HG02623 (cell line): ENCODE data around the gene ZNF480.
"Not testable (repeated sequence)": the region's sequence is repeated elsewhere in the genome, so short reads cannot be mapped to it uniquely, and the experiment has no call there.

ENCODE experiments used
- ATAC-seq: cut with Tn5 transposase; IDR thresholded peaks from one replicate; pipeline ENCODE4 v1.9.1; 2021; ENCODE audit warnings: moderate library complexity; ENCODE audit not compliant: unreplicated experiment

The ZNF480 gene

DNA sequence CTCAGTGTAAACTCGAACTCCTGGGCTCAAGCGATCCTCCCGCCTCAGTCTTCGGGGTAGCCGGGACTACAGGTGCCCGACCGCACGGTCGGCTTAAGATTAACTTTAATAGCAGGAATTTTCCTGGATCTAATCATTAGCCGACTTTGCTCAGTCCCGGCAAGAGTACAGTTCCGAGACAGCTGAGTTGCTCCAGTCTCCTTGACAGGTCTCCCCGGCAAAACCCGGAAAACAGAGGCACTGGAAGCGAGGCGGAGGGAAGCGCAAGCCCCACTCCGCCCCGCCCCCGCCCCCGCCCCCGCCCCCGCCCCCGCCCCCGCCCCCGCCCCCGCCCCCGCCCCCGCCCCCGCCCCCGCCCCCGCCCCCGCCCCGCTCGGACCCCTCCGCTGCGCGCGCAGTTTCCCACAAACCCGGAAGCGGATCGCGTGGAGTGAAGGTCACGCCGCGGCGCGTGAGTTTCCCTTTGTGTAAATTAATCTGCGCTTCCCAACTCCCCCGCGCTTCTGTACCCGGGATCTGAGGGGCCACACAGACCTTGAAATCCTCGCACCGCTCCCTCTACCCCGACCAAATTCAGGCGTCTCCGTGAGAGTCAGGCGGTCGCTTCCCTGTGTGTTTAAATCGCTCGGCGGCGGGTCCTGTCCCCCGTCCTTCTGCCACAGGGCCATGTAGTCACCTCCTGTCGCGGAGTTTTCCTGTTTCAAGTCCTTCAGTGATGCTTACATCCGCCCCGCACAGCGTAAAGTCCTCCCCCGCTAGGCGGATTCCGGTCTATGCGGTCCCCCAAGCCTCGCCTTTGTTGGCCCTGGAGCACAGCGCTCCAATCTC, at the start of gene ZNF480:
Gene ZNF480 (plus strand): TSS at position 397 of the 828 bp plus-strand sequence. CDS start 3,244 bp downstream, outside the sequence.
- ATAC-seq = peak; percentile 44

DNA sequence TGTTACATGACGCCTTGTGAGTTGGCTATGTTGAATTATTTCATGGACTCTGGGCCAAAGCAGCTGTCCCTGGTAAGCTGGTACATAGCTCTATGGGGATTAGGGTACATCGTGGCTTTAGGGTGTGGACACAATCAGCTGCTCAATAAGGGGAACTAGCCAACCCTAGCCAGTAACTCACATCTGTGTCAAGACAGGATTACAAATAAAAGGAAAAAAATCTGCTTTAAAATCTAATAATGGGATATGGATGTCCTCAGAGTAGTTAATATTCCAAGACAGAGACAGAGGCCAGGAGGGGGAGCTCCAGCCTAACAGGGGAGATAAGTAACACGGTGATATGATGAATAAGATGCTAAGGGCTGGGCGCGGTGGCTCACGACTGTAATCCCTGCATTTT, 48.7 kb upstream of the ZNF480 start:
- ATAC-seq = no peak

DNA sequence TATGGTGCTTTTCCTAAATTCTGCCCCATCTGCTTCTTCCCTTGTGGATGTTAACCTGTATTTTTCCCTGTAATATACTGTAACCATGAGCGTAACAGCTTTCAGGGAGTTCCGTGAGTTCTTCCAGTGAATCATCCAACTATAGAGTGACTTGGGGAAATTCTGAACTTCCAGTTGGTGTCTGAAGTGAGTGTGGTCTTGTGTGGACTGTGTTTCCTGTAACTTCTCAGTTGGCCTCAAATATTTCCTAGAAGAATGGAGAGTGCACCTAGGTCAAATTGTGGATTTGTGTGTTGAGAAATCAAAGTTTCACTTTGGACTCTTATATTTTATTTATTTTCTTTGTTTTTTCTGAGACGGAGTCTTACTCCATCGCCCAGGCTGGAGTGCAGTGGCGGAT, 38.5 kb upstream of the ZNF480 start:
- ATAC-seq = no peak

DNA sequence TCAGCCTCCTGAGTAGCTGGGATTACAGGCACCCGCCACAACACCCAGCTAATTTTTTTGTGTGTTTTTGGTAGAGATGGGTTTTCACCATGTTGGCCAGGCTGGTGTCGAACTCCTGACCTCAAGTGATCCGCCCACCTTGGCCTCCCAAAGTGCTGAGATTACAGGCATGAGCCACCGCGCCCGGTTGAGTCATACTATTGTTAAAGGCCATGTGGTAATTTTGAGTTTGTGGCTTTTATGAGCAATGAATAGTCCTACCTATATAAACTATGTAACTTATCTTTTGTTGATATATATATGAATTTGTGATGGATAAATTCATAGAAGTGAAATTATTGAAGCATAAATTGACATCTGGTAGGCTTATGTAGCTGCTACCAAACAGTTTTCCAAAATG, 31.4 kb upstream of the ZNF480 start:
- not testable (repeated sequence) for ATAC-seq

DNA sequence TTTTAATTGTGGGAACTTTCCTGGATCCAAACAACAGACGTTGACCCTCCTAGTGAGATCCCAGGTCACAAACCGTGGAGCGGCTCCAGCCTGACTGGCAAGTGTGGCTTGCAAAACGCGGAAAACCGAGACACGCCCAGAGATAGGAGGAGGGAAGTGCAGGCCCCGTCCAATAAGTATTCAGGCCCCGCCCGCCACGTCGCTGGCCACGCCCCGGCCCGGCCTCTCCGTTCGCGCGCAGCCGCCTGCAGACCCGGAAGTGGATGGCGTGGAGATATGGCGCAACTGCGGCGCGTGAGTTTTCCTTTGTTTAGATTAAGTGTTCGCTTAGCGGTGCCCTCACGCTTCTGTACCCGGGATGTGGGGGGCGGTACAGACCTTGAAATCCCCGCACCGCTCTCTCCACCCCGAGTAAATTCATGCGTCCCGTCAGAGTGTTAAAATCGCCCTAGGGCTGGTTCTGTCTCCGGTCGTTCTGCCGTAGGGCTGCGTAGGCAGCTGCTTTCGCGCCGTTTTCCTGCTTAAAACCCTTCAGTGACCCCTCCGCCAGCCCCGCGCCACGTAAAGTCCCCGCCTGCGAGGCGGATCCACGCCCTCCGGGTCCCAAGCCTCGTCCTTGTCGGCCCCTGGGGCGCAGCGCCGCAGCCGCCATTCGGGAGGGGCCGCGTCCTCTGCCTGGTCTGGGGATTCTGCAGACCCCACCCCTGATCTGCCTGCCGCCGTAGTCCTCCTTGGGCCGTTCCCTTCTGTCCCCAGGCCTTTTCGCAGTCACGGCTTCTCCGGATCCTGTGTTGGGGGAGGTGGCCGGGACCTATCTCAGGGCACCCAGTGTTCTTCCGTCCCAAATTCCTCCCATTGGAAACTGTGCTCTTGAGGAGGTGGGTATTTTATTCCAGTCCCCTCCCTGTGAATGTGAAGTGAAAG, 27.4 kb upstream of the ZNF480 start, which contains the start of gene ZNF766:
Gene ZNF766 (plus strand): TSS at position 250 of the 924 bp plus-strand sequence. CDS start 27 bp downstream, at position 277.
- ATAC-seq = peak; percentile 86

DNA sequence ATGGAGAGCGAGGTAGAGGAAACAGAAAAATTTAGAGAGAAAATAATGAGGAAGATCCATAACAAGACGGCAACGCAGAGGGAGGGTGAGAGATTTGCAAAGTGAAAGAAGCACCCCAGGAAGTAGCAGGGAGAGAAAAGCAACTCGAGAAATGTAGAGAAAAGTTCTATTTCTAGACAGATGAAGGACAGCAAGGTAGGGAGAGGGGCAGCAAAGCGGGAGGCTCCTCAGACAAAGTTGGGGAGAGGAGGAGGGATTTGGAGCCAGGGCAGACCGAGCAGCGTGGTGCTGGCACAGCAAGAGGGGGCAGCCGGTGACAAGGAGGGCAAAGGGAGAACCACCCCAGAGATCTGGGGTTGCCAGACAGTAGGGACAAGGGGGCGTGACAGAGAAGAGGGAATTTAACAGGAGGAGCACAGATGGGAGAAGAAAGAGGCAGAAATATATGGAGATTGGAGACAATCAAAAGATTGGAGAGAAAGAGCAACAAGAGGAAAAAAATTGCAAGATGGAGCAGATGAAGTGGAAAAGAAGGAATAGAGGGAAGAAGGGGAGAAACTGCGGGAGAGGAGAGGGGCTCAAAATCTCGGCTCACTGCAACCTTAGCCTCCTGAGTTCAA, 26.6 kb upstream of the ZNF480 start:
- ATAC-seq = no peak

DNA sequence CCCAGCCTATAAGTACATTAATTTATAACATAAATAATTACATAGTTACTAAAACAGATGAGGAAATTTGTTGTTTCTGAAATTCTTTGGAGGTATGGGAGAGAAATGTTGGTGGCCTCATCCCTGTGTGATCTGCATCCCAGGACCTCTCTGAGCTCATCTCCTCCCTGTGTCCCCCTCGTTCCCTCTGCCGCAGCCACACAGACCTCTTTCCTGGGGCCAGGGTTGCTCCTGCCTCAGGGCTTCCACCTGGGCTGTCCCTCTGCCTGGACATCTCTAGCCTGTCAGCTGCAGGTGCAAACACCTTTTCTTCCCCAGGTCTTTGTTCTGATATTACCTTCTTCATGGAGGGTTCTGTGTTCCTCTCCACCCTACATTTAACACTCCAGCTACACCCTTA, 23.7 kb upstream of the ZNF480 start:
- no peak for ATAC-seq

DNA sequence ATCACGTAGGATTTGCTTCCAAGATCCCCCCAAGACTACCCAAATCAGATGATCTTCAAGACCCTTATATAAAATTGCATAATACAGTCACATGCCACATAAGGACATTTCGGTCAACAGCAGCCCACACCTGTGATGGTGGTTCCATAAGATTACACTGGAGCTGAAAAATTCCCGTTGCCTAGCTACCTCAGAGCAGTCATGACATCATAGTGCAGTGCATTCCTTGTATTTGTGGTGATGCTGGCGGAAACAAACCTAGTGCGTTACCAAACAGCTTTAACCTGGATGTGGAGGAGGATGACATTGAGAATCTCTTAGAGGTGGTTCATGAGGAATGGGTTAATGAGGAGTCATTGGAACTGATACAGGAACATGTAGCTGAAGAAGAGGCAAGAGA, 22.8 kb upstream of the ZNF480 start:
- no peak for ATAC-seq

DNA sequence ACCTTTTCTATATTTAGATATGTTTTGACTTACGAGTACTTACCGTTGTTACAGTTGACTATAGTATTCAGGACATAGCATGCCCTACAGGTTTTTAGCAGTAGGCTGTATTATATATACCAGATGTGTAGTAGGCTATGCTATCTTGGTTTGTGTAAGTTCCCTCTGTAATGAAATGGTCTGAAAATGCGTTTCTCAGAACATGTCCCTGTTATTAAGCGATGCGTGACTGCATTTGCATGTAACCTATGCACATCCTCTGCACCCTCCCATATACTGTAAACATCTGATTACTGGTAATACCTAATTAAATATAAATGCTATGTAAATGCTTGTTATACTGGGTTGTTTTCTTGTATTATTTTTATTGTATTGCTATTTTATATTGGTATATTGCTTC, 21.0 kb upstream of the ZNF480 start:
- ATAC-seq = no peak

DNA sequence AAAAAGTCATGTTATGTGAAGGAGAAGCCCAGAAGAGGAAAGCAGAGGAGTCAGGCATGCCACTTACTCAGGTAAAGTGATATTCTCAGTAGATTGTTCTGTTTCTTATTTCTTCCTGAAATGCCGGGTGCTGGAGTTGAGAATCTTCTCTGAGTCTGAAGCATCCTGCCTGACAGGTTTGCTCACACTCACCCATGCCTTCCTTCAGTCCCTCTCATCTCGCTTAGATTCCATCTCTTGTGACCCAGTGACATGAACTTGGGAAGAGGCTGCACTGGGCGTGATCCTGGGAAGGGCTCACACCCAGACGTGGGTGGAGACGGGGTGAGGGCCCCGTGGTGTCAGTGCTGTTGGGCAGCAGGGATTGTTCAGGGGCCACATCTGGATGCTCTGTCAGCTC, 19.5 kb upstream of the ZNF480 start:
- no peak for ATAC-seq

DNA sequence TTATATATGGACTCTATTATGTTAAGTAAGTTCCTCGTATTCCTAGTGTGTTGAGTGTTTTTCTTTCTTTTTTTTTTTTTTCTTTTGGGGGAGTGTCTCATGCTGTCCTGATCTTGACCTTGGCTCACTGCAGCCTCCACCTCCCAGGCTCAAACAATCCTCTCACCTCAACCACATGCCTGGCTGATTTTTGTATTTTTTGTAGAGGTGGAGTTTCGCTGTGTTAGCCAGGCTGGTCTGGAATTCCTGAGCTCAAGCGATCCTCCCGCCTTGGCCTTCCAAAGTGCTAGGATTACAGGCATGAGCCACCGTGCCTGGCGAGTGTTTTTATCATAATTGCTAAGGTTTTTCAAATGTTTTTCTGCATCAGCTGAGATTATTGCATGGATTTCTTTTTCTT, 10.7 kb upstream of the ZNF480 start:
- ATAC-seq = no peak

DNA sequence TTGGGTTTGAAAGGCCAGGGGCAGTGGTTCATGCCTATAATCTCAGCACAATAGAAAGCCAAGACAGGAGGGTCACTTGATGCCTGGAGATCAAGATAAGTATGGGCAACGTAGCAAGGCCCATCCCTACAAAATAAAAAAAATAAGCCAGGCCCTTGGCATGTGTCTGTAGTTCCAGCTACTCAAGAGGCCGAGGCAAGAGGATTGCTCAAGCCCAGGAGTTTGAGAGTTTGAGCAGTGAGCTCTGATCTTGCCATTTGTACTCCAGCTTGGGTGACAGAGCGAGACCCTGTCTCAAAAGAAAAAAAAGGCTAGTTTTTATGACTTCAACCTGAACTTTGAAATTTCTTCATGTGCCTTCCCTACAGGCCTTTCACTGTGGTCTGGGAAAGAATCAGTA, 5.2 kb upstream of the ZNF480 start:
- no peak for ATAC-seq

DNA sequence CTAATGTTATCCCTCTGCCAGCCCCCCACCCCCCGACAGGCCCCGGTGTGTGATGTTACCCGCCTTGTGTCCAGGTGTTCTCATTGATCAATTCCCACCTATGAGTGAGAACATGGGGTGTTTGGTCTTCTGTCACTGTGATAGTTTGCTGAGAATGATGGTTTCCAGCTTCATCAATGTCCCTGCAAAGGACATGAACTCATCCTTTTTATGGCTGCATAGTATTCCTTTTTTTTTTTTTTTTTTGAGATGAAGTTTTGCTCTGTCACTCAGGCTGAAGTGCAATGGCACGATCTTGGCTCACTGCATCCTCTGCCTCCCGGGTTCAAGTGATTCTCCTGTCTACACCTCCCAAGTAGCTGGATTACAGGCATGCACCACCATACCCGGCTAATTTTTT, 4.0 kb upstream of the ZNF480 start:
- not testable (repeated sequence) for ATAC-seq

DNA sequence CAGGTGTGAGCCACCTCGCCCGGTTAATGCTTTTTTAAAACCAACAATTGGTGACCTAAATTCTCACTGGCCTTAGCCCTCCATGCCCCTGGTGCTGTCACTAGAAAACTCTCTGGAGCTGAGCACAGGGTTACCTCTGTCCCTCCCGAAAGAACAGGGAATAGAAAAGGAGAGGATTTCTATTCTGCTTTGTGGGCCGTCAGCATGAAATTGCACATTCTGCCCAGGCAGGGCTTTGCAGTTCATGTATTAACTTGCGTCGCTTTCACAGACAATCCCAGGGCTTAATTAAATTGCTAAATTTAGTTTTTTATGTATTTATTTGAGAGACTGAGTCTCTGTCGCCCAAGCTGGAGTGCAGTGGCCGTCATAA, 583 bp upstream of the ZNF480 start:
- no peak for ATAC-seq

DNA sequence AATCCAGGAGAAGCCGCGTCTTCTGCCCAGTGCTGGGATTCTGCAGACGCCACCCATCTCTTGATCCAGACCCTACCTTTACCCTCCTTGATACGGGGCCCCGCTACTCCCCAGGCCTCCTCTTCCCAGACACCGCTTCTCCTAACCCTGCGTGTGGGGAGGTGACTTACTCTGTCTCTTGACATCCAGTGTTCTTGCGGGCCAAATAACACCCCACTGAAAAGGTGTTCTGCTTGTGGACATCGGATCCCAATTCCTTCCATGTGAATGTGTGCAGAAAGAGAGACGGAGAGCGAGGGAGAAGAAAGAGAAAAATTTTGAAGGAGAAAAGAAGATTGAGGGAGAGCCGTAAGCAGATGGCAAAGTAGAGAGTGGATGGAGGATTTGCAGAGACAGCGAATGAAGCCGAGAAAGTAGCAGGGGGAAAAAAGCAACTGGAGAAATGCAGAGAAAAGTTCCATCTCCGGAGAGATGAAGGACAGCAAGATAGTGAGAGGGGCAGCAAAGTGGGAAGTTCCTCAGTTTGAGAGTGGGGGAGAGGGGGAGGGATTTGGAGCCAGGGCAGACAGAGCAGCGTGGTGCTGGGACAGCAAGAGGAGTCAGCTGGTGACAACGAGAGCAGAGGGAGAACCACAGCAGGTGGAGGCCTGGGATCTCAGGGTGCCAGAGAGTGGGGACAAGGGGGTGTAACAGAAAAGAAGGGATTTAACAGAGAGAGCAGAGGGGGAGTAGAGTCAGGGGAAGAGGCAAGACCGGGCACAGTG, 814 bp downstream of the ZNF480 start:
- peak; percentile 20 for ATAC-seq

DNA sequence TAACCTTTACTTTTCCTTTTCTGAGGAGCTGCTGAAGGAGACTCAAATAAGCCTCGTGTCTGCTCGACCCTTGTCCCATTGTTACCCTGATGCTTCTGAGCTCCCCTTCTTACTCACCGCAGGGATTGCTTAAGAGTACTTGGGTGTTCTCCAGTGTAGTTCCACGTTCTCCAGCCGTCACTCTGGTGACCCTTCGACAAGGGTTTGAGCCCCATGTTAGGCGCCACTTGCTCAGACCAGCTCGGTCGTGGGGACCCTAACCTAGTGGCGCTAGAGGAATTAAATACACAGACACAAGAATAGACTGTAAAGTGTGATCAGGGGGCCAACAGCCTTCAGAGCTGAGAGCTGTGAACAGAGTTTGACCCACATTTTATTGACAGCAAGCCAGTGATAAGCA, 10.3 kb downstream of the ZNF480 start:
- ATAC-seq = no peak

DNA sequence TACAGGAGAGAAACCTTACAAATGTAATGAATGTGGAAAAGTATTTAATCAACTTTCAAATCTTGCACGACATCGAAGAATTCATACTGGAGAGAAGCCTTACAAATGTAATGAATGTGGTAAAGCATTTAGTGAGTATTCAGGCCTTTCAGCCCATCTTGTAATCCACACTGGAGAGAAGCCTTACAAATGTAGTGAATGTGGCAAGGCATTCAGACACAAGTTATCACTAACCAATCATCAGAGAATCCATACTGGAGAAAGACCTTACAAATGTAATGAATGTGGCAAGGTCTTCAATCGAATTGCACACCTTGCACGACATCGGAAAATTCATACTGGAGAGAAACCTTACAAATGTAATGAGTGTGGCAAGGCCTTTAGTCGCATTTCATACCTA, 25.5 kb downstream of the ZNF480 start:
- no peak for ATAC-seq

DNA sequence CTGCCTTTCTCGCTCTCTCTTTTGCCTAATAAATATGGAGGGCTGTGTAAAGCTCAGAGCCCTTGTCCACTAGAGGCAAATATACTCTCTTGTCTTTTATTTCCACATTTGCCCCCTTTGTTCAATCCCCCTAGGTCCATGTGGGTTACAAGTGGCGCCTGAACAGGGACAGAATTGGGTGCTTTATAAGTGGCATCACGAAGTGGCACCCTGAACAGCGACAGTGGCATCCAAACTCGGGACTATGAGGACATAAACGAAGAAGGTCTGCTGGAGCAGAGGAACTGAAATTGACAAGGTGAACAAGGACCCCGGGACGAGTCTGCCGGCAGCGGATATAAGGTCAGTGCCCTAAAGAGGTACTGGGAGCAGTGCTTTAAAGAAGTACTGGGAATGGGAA, 34.8 kb downstream of the ZNF480 start:
- no peak for ATAC-seq

DNA sequence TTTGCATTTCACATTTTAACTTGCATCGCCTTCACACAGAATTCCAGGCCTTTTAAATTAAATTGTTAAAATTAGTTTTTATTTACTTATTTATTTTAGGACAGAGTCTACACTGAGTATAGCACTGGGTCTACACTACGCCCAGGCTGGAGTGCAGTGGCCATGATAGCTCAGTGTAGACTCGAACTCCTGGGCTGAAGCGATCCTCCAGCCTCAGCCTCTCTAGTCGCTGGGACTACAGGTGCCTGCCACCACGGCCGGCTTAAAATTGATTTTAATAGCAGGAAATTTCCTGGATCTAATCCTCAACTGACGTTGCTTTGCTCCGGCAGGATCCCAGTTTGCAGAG, 38.8 kb downstream of the ZNF480 start:
- no peak for ATAC-seq

DNA sequence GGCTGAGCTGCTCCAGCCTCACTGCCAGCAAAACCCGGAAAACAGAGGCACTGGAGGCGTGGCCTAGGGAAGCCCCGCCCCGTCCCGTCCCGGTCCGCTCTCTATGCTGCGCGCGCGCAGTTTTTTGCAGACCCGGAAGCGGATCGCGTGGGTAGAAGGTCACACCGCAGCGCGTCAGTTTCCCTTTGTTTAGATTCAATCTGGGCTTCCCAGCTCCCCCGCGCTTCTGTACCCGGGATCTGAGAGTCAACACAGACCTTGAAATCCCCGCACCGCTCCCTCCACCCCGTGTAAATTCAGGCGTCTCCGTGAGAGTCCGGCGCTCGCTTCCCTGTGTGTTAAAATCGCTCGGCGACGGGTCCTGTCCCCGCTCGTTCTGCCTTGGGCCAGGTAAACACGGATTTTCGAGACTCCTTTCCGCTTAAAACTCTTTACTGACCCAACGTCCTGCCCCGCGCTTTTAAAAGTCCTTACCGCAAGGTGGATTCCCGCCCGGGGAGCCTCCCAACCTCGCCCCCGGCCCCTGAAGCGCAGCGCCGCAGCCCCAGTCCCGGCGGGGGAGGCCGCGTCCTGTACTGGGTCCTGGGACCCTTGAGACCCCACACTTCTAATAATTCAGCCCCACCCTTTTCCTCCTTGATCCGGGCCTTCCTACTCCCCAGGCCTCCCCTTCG, 39.3 kb downstream of the ZNF480 start, which contains the start of gene ZNF610:
Gene ZNF610 (plus strand): TSS at position 127 of the 674 bp plus-strand sequence. CDS start 12,930 bp downstream, outside the sequence.
- ATAC-seq = peak; percentile 48
